HG03571 (cell line): Measurements from ENCODE around the gene SMARCA1.

Source experiments
- ATAC-seq: cut with Tn5 transposase; IDR thresholded peaks from one replicate; pipeline ENCODE4 v1.9.1; 2021; ENCODE audit not compliant: unreplicated experiment

SMARCA1 gene

GRCh38 chrX:129462707-129463106 is 60.6 kb downstream of the SMARCA1 start:
- ATAC-seq = no peak

DNA sequence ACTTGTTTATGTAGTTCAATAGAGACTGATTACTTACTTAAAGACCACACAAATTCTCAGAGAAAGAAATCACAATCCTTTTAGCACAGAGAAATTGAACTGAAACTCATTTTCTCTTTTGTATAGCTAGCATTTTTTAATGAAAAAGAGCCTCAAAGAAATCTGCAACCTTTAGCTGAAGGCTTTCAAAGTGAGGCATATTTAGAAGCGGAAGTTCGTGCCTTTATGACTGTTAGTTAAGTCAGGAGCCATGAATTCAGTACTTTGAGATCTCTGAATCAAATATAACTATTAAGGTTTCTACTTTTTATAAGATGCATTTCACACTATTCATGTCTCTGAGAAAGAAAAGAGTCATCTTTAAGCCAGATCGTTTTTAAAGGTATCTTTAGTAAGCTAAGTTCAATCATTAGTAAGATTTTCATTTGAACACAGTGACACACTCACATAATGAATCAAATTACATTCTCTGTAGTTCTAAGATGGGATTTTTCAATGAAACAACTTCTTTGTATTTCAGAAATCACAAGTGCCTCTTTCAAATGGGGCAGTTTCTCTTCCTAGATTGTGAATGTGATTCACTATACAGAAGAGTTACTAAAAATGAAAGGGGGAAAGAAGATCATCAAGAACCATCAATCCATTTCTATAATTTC is 61.4 kb downstream of the SMARCA1 start:
- ATAC-seq = no peak

DNA sequence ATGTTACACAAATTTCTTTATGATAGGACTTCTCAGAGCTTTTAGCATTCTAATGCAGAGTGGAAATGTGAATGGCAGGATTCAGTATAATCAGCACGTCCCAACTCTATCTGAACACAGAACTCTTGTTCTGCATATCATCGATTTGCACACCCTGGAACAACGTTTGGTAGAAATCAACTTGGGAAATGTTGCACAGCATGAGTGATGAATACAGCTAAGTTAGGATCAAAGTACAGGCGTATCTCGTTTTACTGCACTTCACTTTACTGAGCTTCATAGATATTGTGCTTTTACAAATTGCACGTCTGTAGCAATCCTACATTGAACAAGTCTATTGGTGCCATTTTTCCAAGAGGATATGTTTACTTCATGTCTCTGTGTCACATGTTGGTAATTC is 70.8 kb downstream of the SMARCA1 start:
- no peak for ATAC-seq

- no peak for ATAC-seq
Measured at GRCh38 chrX:129450123-129450522, 73.2 kb downstream of the SMARCA1 start.

GRCh38 chrX:129449148-129449547 is 74.1 kb downstream of the SMARCA1 start:
- ATAC-seq = no peak

GRCh38 chrX:129445436-129445835 is 77.9 kb downstream of the SMARCA1 start:
- no peak for ATAC-seq

DNA sequence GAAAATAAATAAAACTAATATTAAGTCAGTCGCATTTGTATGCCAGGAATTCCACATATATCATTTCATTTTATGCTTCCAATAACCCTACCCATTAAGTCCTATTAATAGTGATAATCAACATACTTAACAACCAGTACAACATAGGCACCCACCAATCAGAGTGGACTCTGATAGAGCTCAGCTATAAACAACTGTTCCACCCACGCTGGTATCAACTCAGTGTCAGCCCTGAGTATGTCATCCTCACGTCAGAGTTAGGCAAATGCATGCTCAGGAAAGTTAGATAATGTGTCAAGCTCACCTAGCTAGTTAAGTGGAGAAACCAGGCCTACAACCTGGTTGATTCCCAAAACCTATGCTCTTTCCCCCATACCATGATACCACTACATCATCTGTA is 89.3 kb downstream of the SMARCA1 start:
- no peak for ATAC-seq

GRCh38 chrX:129433461-129433860 is 89.8 kb downstream of the SMARCA1 start:
- no peak for ATAC-seq

DNA sequence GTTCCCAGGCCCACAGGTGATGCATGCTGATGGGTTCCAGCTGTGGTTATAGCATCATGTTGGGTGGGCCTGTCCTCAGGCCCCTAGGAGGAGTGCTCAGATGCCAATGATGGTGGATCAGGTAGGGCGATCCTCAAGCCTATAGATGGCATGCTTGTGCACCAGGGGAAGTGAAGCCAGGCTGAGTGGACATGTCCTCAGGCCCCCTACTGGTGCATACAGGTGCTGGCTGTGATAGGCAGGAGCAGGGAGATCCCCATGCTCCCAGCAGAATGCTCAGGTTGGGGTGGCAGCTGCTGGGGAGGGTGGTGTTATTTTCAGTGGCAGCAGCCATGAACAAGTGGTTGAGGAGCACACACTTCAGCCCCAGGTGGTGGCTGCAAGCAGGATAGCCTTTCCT is 96.0 kb downstream of the SMARCA1 start:
- ATAC-seq = no peak

DNA sequence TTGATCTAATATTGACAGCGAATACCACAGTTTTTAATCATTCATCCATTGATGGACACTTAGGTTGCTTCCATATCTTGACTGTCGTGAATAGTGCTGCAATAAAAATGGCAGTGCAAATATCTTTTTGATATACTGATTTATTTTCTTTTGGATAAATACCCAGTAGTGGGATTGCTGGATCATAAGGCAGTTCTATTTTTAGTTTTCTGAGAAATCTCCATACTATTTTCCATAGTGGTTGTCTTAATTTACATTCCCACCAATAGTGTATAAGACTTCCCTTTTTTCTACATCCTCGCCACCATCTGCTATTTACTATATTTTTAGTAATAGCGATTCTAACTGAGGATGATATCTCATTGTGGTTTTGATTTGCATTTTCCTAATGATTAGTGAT is 100.1 kb downstream of the SMARCA1 start:
- no peak for ATAC-seq

DNA sequence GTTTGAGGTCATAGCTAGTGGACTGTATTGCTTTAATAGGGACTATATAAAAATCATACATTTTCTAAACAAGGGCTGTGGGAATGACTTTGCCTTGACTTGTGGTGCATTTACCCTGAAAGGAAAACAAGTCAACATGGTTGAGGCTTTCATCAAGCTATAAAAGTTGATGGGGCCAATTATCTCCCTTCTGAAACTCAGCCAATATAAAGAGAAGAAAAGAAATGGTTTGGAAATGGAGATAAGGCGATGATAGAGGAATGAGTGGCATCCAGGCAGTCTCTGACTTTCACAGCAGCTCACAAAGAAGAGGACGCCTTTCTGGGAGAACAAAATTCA is 118.7 kb downstream of the SMARCA1 start:
- ATAC-seq = no peak

DNA sequence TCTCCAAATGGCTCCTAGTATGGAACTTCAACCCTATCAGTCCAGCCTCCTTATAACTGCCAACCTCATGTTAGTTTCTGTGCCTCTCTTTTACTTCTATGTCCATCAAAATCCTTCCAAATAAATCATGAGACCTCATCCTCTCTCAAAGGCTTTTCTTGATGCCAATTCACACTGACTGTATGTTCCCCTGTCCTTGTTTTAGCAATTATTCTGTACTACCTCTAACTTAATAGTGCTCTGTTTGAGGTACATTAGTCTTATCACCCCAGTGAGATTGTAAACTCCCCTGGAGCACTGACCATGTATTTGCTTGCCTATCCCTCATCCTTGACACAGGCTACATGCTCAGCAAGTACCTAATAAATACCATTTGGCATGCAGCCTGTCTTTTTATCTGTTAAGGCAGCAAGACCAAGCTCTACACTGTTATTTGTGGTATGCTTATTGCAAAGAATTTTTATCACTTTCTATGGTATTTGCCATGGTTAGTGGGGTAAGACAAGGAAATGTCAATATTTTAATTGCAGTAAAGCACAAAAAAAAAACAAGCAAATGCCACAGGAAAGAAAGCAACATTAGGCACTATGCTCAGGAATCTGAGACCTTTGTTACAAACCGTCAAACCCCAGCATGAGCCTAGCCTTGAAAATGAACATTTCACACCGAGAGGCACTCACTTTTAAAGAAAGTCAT is 119.2 kb downstream of the SMARCA1 start:
- no peak for ATAC-seq
